Spleen (tissue), 7 donors: ENCODE measurements around the gene RTKN.

ENCODE experiments used
- CTCF ChIP-seq, 11 experiments: fragments of 200-600 bp in 7 of 11; fragments of 450-650 bp in 4 of 11; sonication (generic) in 4 of 11; IDR thresholded peaks in 8 of 11; conservative IDR thresholded peaks in 3 of 11; 1 replicate in 7 of 11; 2 replicates in 4 of 11; pipeline versions ENCODE4 v1.4.0 to v1.8.0; 2016 to 2021; ENCODE audit warnings: antibody characterized with exemption in 11 of 11, inconsistent platforms in 4 of 11, mild to moderate bottlenecking in 1 of 11
- POLR2A ChIP-seq, 3 donors: fragments of 450-650 bp; IDR thresholded peaks; one replicate each; pipeline ENCODE4 v1.5.1; 2017; ENCODE audit warnings: antibody characterized with exemption in 3 of 3, mild to moderate bottlenecking in 1 of 3
- donor health status: DM: no; HTN: no; CAD: no; lungs with moderate emphysema.
- donor health status: DM: no; HTN: no; CAD: no.
- donor health status: DM: no; HTN: no; CAD: no.

GRCh38 chr2:74390606-74391005, 51.1 kb downstream of the RTKN start:
- TF ChIP-seq CTCF (IDR thresholded peaks at IDR 0.05 in 8 of 11, conservative IDR thresholded peaks at IDR 0.05 in 3 of 11) (no peak), POLR2A (IDR thresholded peaks at IDR 0.05) (no peak)
